H1 (cell line): ENCODE results near the gene SSTR1. TPM values are rescaled to one million over a fixed set of nuclear protein-coding genes. Genes with fewer than 3 reads are reported as not detected.
A peak's percentile ranks its signal among the peaks of the same experiment; 100 is the strongest.

ENCODE experiments used
- CTCF ChIA-PET: fragments of 300-600 bp; sonication (Branson Sonifier 250); formaldehyde crosslinking; loops from one replicate; lab custom pipeline; 2021; ENCODE audit not compliant: partially characterized antibody; lab: Charles Lee
- POLR2A ChIA-PET: fragments of 300-600 bp; sonication (Branson Sonifier 250); formaldehyde crosslinking; loops from one replicate; lab custom pipeline; 2021; ENCODE audit warnings: inconsistent platforms; ENCODE audit not compliant: partially characterized antibody; lab: Charles Lee
- DNase-seq, 2 experiments: peaks; one replicate each; pipeline versions ENCODE4 v3.0.0 to v3.0.0-alpha.2; 2010 to 2022; ENCODE audit warnings: low spot score in 2 of 2, low read depth in 1 of 2, mixed read lengths in 1 of 2
- FAIRE-seq: peaks from 2 replicates; lab custom pipeline; 2011; peaks lifted over from hg19 to GRCh38; lab: Jason Lieb, UNC
- H2AFZ ChIP-seq: 2 replicates; pipeline ENCODE4 v1.8.1; 2012; ENCODE audit warnings: low read length, inconsistent platforms
- H2AK5ac ChIP-seq: 2 replicates; pipeline ENCODE4 v1.6.1; 2013; ENCODE audit warnings: low read depth, low read length
- H2BK120ac ChIP-seq: replicated peaks from 2 replicates; pipeline ENCODE3; 2013; ENCODE audit warnings: low read depth, low read length, inconsistent platforms
- H2BK12ac ChIP-seq: 2 replicates; pipeline ENCODE4 v1.6.1; 2013; ENCODE audit warnings: low read depth, low read length
- H2BK15ac ChIP-seq: 2 replicates; pipeline ENCODE4 v1.6.1; 2013; ENCODE audit warnings: low read length
- H2BK20ac ChIP-seq: 2 replicates; pipeline ENCODE4 v1.6.1; 2013; ENCODE audit warnings: low read length
- H2BK5ac ChIP-seq: 2 replicates; pipeline ENCODE4 v1.6.1; 2013; ENCODE audit warnings: low read depth, low read length
- H3K14ac ChIP-seq: 2 replicates; pipeline ENCODE4 v1.6.1; 2013; ENCODE audit warnings: inconsistent platforms; ENCODE audit not compliant: insufficient read length
- H3K18ac ChIP-seq: 2 replicates; pipeline ENCODE4 v1.6.1; 2013; ENCODE audit warnings: low read length; ENCODE audit errors: extremely low read depth
- H3K23ac ChIP-seq: 2 replicates; pipeline ENCODE4 v1.6.1; 2013; ENCODE audit warnings: inconsistent platforms; ENCODE audit not compliant: insufficient read length
- H3K23me2 ChIP-seq: 2 replicates; pipeline ENCODE4 v1.6.1; 2013; ENCODE audit warnings: low read depth, low read length
- H3K27ac ChIP-seq: 2 replicates; pipeline ENCODE4 v1.6.1; 2011; ENCODE audit warnings: low read depth, low read length, inconsistent platforms
- H3K27me3 ChIP-seq, 4 experiments: replicated peaks in 1 of 4; 1 replicate in 1 of 4; 2 replicates in 3 of 4; pipeline versions ENCODE4 v1.6.1 to v1.8.1; 2011 to 2013; ENCODE audit warnings: low read length in 3 of 4, mild to moderate bottlenecking in 3 of 4, inconsistent platforms in 2 of 4, mixed read lengths in 2 of 4, moderate library complexity in 1 of 4; ENCODE audit not compliant: control insufficient read depth in 3 of 4, insufficient read depth in 3 of 4; ENCODE audit errors: extremely low read depth in 1 of 4
- H3K36me3 ChIP-seq, 4 experiments: 2 replicates each; pipeline versions ENCODE4 v1.6.1 to v1.8.1; 2011 to 2013; ENCODE audit warnings: mild to moderate bottlenecking in 4 of 4, low read length in 3 of 4, moderate library complexity in 2 of 4, control low read depth in 1 of 4, inconsistent platforms in 1 of 4; ENCODE audit not compliant: insufficient read depth in 4 of 4, control insufficient read depth in 2 of 4
- H3K4ac ChIP-seq: replicated peaks from 2 replicates; pipeline ENCODE3; 2013; ENCODE audit warnings: low read length, low read depth, mixed read lengths, inconsistent platforms; ENCODE audit not compliant: insufficient read length
- H3K4me1 ChIP-seq, 4 experiments: replicated peaks in 1 of 4; 1 replicate in 1 of 4; 2 replicates in 3 of 4; pipeline versions ENCODE4 v1.6.1 to v1.8.1; 2011 to 2013; ENCODE audit warnings: low read length in 3 of 4, inconsistent platforms in 2 of 4, mixed read lengths in 1 of 4; ENCODE audit not compliant: insufficient read depth in 4 of 4, control insufficient read depth in 3 of 4
- H3K4me2 ChIP-seq, 2 experiments: 2 replicates each; pipeline versions ENCODE4 v1.6.1 to v1.8.1; 2011 to 2013; ENCODE audit warnings: low read depth in 2 of 2, low read length in 2 of 2, control low read depth in 1 of 2, inconsistent platforms in 1 of 2, mild to moderate bottlenecking in 1 of 2; ENCODE audit not compliant: insufficient read depth in 1 of 2
- H3K4me3 ChIP-seq, 4 experiments: fragments of 200-600, 300-600 bp in 1 of 4; sonication (generic), shearing (Covaris generic), sonication (Bioruptor Twin) in 1 of 4; 2 replicates each; pipeline versions ENCODE4 v1.5.1 to v1.8.1; 2011 to 2016; ENCODE audit warnings: low read length in 4 of 4, low read depth in 3 of 4, control low read depth in 2 of 4, inconsistent platforms in 2 of 4, mild to moderate bottlenecking in 2 of 4, mixed read lengths in 1 of 4, moderate library complexity in 1 of 4; ENCODE audit not compliant: insufficient read depth in 2 of 4; ENCODE audit errors: extremely low read depth in 1 of 4
- H3K56ac ChIP-seq: replicated peaks from 2 replicates; pipeline ENCODE3; 2013; ENCODE audit warnings: low read depth, mild to moderate bottlenecking, mixed read lengths, low read length, inconsistent platforms; ENCODE audit not compliant: insufficient read length
- H3K79me1 ChIP-seq: 2 replicates; pipeline ENCODE4 v1.6.1; 2013; ENCODE audit warnings: low read depth, low read length, control low read depth
- H3K79me2 ChIP-seq, 2 experiments: 2 replicates each; pipeline versions ENCODE4 v1.6.1 to v1.8.1; 2012 to 2013; ENCODE audit warnings: low read length in 2 of 2, mild to moderate bottlenecking in 2 of 2, inconsistent platforms in 1 of 2; ENCODE audit not compliant: insufficient read depth in 2 of 2, control insufficient read depth in 1 of 2
- H3K9ac ChIP-seq, 4 experiments: replicated peaks in 1 of 4; 1 replicate in 1 of 4; 2 replicates in 3 of 4; pipeline versions ENCODE4 v1.6.1 to v1.8.1; 2011 to 2013; ENCODE audit warnings: low read depth in 3 of 4, low read length in 3 of 4, control low read depth in 2 of 4, mild to moderate bottlenecking in 2 of 4, moderate library complexity in 2 of 4, inconsistent platforms in 1 of 4; ENCODE audit errors: extremely low read depth in 1 of 4
- H3K9me3 ChIP-seq, 2 experiments: 2 replicates each; pipeline versions ENCODE4 v1.6.1 to v1.8.1; 2012 to 2013; ENCODE audit warnings: mild to moderate bottlenecking in 2 of 2, moderate library complexity in 2 of 2, control low read depth in 1 of 2, inconsistent platforms in 1 of 2, low read depth in 1 of 2, low read length in 1 of 2, mixed read lengths in 1 of 2; ENCODE audit not compliant: insufficient read depth in 2 of 2
- H4K20me1 ChIP-seq, 2 experiments: replicated peaks in 1 of 2; 2 replicates each; pipeline versions ENCODE3 to v1.8.1; 2011 to 2013; ENCODE audit warnings: inconsistent platforms in 2 of 2, low read length in 2 of 2, mild to moderate bottlenecking in 1 of 2; ENCODE audit not compliant: insufficient read depth in 2 of 2, control insufficient read depth in 1 of 2
- H4K5ac ChIP-seq: 2 replicates; pipeline ENCODE4 v1.6.1; 2013; ENCODE audit warnings: low read length, low read depth, mixed read lengths, inconsistent platforms; ENCODE audit not compliant: insufficient read length
- H4K8ac ChIP-seq: 2 replicates; pipeline ENCODE4 v1.8.0; 2013; ENCODE audit warnings: mild to moderate bottlenecking, moderate library complexity, low read length, inconsistent platforms; ENCODE audit not compliant: insufficient read depth; ENCODE audit errors: extremely low read depth
- H4K91ac ChIP-seq: replicated peaks from 2 replicates; pipeline ENCODE3; 2013; ENCODE audit warnings: low read length, mixed read lengths, inconsistent platforms; ENCODE audit not compliant: insufficient read length
- FOSL1 ChIP-seq: IDR thresholded peaks from 2 replicates; pipeline ENCODE4 v1.6.1; 2011; ENCODE audit warnings: mild to moderate bottlenecking, low read depth, low read length, moderate library complexity; ENCODE audit not compliant: insufficient read depth
- TEAD4 ChIP-seq: IDR thresholded peaks from 2 replicates; pipeline ENCODE4 v1.6.1; 2012; ENCODE audit warnings: low read depth, low read length, inconsistent platforms, mixed read lengths
- WGBS, 2 experiments: shearing (Covaris generic) in 1 of 2; methylation state at CpG; one replicate each; pipeline versions ENCODE4 v1.1.6 to v1.1.7; 2013 to 2015; ENCODE audit warnings: low lambda C conversion rate in 2 of 2, mixed read lengths in 2 of 2, inconsistent platforms in 1 of 2, low coverage in 1 of 2, missing lambda C conversion rate in 1 of 2; ENCODE audit not compliant: insufficient replicate concordance in 2 of 2, insufficient coverage in 1 of 2, insufficient read length in 1 of 2; ENCODE audit errors: extremely low coverage in 1 of 2, missing lambda C conversion rate in 1 of 2; 5-methylcytosine and 5-hydroxymethylcytosine counted together
- polyA plus RNA-seq, 7 experiments: library from polyadenylated mRNA; depleted of rRNA in 3 of 7; stranded (reverse) in 5 of 7; unstranded in 2 of 7; fragments of >200 nt in 5 of 7; fragments of 200-250 nt in 2 of 7; gene quantifications; 1 replicate in 5 of 7; 2 replicates in 1 of 7; 4 replicates in 1 of 7; pipeline versions ENCODE4 v1.2.1 to v1.2.3, GENCODE V29; 2011 to 2013; ENCODE audit warnings: missing spikeins in 2 of 7, mixed read lengths in 2 of 7
- total RNA-seq: library from RNA; stranded (reverse); fragmentation: NEBNext Ultra II Directional; extraction: Animal tissue kit (Norgen Biotek cat#: 25700); gene quantifications from 2 replicates; pipeline ENCODE4 v1.2.1, GENCODE V29; 2021

Gene SSTR1
- total and polyA plus RNA-seq, 2 of the 8 experiments (the other 6 are each of a cell fraction or from before 2014, with no cell fraction given), result 0.82 to 0.93 TPM

- Histone ChIP-seq H3K79me1 (no peaks in the 10 kb centered on the region), H2BK5ac (no peak overlapping the region), H2BK15ac (no peak overlapping the region), H2BK20ac (no peak overlapping the region), H3K23me2 (no peaks in the 10 kb centered on the region; the same call in 1 of the 2 replicates), H4K91ac (no peak overlapping the region), H2AFZ (no peak overlapping the region), H3K36me3 (no peaks in the 10 kb centered on the region), H3K27ac (no peak overlapping the region), H3K4me3 (no peak overlapping the region), H2BK120ac (no peak overlapping the region), H3K23ac (no peak overlapping the region), H3K18ac (no peak overlapping the region), H3K14ac (no peak overlapping the region), H2BK12ac (peak overlapping the region; percentile 65; the same call in 1 of the 2 replicates), H3K9me3 (no peaks in the 10 kb centered on the region), H3K4ac (no peak overlapping the region), H2AK5ac (no peak overlapping the region), H3K27me3 (peaks cover 6 to 18% (median 13%) of the 10 kb centered on the region in 4 experiments; a peak in 6 of 7 replicates), H3K79me2 (no peaks in the 10 kb centered on the region), H3K4me2 (no peak overlapping the region), H4K8ac (no peak overlapping the region), H4K20me1 (no peaks in the 10 kb centered on the region), H3K9ac (no peak overlapping the region), H3K4me1 (peaks cover 0 to 8% (median 3%) of the 10 kb centered on the region in 4 experiments; a peak in 4 of 7 replicates), H3K56ac (no peak overlapping the region), H4K5ac (no peak overlapping the region)
- TF ChIP-seq FOSL1 (no peak), TEAD4 (peak; percentile 72; the same call in 1 of the 2 replicates)
- ChIA-PET POLR2A (interaction anchor here (0.5 to 8.1 kb wide), 2 partner anchors 9 to 309 kb away, joined by 4 to 70 read pairs; partner anchors contain the start of gene SSTR1), CTCF (interaction anchor here (1.1 to 1.3 kb wide), 2 partner anchors 10 to 400 kb away, joined by 3 to 4 read pairs; partner anchors contain the start of gene SSTR1)
- FAIRE-seq, result peak; percentile 58
- 76% methylated on average over 2 of the region's 2 CpGs; no CpG with 5 or more reads in 1 of the 2 experiments for WGBS, 2 experiments
- DNase-seq, result no peak
Measured at GRCh38 chr14:38217553-38217952, 9.8 kb downstream of the SSTR1 start.
